HG03571 (cell line): ENCODE data around the gene KCNN1.
"Not testable (repeated sequence)": the region's sequence is repeated elsewhere in the genome, so short reads cannot be mapped to it uniquely, and the experiment has no call there.

Source experiments
- ATAC-seq: cut with Tn5 transposase; IDR thresholded peaks from one replicate; pipeline ENCODE4 v1.9.1; 2021; ENCODE audit not compliant: unreplicated experiment

The KCNN1 gene

DNA sequence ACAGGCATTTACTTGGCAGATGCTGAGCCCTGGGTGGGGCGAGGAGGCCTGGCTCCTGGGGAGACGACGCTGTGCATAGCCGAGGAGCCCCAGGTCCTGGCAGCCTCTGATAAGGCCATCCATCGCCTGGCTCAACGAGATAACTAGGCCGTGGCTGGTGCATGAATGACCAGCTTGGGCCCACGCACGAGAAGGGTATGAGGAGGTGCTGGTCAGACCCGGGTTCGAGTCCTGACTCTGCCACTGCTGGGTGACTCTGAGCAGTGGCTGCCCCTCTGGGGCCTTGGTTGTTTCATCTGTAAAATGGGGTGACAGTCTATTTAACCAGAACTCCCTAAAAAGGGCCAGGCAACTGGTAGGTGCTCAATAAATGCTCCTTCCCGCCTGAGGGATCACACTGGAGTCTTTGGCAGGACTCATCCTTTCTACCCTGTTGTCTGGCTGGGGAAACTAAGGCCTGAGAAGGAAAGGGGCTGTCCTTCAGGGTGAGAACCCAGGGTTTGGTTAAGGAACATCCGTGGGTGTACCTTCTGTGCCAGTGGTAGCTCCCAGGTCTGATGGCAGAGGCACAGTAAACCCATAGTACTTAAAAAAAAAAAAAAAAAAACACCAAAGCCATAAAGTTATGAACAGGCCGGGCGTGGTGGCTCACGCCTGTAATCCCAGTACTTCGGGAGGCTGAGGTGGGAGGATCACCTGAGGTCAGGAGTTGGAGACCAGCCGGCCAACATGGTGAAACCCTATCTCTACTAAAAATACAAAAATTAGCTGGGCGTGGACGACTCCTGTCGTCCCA is 33.0 kb downstream of the KCNN1 start:
- ATAC-seq: no peak

DNA sequence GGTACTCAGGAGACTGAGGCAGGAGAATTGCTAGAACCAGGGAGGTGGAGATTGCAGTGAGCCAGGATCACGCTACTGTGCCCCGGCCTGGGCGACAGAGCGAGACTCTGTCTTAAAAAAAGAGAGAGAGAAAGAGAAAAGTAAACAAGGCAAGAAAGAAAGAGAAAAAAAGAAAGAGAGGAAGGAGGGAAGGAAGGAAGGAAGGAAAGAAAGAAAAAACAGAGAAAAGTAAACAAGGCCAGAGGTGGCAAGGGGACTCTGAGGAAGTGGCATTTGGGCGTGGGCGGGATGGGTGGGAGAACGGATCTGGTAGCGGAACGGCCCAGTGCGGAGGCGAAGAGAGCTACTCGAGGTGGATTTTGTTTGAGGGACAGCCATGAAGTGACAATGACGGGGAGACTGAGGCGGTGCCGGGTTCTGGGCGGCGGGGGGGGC is 33.6 kb downstream of the KCNN1 start:
- no peak for ATAC-seq

DNA sequence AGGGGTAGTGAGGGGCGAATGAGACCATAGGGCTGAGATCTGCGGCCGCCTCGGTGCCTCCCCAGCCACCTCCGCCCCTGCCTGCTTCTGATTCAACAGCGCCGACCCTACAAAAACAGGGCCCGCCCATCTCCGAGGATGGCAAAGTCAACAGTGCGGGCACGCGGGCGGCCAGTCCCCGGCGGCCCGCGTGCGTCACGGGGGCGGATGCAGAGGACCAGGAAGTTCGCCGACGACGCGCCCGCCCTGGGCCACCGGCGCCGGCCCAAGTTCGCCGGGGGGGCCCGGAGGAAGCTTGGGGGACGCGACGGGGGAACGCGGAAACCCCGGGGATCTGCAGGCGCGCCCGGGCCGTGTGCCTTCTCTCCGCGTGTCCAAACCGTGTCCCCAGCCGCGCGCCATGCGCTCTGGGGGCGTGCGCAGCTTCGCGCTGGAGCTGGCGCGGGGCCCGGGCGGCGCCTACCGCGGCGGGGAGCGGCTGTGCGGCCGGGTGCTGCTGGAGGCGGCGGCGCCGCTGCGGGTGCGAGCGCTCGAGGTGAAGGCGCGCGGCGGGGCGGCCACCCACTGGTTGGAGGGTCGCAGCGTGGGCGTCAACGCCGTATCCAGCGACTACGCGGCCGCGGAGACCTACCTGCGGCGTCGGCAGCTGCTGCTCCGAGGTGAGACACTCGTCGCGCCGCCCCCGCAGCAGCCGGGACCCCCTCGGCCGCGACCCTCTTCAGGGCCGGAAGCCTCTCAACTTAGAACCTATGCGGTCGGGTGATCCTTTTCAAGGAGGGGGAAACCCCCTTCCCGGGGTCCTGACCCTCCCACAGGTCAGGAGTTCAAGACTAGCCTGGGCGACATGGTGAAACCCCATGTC is 34.2 kb downstream of the KCNN1 start:
- peak; percentile 63 for ATAC-seq

DNA sequence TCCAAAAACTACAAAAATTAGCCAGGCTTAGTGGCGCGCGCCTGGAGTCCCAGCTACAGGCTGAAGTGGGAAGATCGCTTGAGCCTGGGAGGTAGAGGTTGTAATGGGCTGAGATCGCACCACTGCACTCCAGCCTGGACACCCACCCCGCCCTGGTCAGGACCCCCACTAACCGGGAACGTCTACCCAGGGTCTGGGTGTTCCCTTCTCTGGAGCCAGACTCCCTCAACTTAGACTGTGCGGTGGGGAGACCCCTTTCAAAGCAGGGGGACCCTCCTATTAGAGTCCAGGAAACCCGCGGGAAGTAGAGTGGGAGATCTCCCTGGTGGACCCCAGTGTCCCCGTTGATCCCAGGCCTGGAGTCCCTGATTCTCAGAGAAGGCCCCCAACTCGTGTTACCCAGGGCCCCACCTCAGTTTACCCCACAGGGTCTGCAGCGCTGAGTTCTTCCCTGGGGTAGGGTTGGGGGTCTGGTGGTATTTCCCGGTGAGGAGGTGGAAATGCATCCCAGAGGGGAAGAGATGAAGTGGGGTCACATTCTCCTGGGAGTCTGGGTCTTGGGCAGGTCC is 35.0 kb downstream of the KCNN1 start:
- no peak for ATAC-seq

DNA sequence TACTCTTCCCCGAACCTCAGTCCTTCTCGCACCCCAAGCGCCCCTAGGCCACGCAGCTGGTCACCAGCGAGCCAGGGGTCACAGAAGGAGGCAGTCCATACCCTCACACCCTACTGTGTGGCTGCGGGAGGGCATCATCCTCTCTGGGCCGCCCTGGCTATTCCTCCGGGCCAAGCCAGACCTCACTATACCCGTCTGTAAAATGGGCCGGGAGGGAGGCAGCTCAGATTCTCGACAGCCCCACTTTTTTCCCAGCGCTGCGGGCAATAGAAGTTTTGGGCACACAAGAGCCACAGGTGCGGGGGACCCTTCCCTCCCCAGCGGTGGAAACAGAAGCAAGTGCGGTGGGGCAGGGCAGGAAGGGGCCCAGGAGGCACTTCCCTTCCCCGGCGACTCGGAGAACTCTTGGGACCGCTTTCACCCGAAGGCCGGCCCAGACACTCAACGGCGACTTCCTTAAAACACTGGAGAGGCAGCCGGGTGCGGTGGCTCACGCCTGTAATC is 35.5 kb downstream of the KCNN1 start:
- ATAC-seq: no peak

DNA sequence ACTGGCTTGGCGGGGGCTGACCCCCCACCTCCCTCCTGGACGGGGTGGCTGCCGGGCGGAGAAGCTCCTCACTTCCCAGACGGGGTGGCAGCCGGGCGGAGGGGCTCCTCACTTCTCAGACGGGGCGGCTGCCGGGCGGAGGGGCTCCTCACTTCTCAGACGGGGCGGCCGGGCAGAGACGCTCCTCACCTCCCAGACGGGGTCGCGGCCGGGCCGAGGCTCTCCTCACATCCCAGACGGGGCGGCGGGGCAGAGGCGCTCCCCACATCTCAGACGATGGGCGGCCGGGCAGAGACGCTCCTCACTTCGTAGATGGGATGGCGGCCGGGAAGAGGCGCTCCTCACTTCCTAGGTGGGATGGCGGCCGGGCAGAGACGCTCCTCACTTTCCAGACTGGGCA is 38.8 kb downstream of the KCNN1 start:
- not testable (repeated sequence) for ATAC-seq

DNA sequence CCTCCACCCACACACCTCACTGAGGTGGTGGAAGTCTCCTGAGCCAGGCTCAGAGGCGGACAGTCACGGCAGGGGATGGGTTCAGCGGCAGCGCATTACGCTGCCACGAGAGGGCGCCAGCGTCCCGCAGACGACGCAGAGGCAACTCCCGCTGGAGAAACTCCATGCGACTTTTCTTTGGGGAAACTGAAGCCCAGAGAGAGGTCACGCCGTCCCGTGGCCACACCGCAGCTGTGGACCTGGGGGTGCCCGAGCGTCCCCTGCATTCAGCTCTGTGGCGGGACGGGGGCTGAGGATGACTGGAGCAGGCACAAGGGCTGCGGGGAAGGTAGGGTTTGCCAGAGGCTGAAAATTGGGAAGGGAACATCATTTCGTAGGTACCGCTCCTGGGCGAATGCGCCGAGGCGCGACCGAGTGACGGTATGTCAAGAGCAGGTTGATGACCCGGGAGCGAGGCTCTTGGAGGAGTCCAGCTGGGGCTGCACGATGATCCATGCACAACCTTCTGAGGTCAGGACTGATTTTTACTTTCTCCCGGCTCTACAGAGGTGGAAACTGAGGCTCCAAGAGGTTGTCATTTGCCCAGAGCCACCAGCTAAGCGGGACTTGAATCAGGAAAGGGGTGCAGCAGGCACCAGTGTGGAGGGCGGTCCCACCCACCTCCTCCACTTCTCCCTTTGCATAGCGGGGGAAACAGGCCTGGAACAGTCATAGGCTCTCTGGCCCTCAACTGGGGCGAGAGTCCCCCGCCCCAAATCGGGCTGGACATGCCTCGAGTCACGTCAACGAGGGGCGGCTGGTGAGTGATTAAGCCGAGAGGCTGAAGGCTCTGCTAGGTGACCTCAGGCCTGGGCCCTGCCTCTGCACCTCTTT is 40.4 kb downstream of the KCNN1 start:
- ATAC-seq: peak; percentile 56

DNA sequence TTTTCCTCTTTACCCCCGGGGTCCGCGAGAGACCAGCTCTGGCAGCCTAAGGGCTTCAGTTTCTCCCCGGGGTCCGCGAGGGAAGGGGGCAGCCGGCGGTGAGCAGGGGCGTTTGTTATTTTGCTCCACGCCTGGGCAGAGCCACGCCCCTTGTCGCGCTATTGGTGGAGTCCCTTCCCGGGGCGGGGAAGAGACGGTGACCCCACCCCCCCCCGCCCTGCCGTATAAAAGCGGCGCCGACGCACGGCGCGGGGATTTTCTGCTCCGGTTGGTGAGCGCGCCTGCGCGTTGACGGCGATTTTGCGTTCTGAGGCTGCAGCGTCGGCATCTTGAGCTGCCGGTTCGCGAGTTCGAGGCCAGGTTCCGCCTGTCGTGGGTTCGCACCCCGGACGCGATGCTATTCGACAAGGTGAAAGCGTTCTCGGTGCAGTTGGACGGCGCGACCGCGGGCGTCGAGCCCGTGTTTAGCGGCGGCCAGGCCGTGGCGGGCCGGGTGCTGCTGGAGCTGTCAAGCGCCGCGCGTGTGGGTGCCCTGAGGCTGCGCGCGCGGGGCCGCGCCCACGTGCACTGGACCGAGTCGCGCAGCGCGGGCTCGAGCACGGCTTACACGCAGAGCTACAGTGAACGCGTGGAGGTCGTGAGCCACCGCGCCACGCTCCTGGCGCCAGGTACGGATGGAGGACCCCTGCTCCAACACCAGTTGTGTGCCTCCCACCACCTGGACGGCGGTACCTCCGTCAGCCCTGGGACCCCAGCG is 41.2 kb downstream of the KCNN1 start, which contains the start of gene ARRDC2:
ARRDC2 (plus strand) TSS at position 254 of the 757 bp plus-strand sequence; CDS start at position 395, 141 bp downstream.
- peak; percentile 39 for ATAC-seq

DNA sequence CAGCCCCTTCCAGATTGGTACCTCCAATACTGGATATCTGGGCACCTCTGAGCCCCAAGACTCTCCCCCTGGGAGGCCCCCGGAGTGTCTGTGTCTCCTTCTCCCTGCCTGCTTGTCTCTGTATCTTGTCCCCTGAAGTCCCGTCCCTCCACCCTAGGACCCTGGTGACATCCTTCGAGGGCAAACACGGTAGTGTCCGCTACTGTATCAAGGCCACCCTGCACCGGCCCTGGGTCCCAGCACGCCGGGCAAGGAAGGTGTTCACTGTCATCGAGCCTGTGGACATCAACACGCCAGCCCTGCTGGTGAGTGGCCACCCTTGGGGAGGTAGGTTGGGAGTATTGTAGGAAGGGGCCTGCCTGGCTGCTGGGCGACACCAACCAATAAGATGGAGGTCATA is 41.9 kb downstream of the KCNN1 start:
- no peak for ATAC-seq

DNA sequence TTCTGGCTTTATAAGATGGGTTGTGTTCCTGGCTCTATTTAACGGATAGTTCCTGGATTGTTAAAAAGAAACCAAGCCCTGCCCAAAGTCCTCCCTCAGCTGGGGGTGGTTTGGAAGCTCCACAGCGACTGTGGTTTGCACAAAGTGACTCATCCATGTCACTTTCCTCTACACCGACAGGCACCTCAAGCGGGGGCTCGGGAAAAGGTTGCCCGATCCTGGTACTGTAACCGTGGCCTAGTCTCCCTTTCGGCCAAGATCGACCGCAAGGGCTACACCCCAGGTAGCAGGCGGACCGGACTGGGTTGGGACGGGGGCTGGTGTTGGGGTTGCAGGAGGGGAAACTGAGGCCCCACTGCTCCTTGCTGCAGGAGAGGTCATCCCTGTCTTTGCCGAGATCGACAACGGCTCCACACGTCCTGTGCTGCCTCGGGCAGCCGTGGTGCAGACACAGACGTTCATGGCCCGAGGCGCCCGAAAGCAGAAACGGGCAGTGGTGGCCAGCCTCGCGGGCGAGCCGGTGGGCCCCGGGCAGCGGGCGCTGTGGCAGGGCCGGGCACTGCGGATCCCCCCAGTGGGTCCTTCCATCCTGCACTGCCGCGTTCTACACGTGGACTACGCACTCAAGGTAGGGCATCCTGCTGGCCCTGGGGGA is 42.6 kb downstream of the KCNN1 start:
- ATAC-seq: no peak

DNA sequence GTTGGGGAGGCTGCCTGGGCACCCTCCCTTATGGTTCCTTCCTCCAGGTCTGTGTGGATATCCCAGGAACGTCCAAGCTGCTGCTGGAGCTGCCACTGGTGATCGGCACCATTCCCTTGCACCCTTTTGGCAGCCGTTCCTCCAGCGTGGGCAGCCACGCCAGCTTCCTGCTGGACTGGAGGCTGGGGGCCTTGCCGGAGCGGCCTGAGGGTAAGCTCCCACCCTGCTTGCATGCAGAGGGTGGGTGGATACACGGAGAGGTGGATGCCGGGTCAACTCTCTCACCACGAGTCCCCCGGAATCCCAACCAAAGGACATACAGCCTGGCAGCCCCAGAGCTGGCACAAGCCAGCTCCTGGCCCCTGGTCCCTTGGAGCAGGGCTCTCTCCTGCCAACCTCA is 43.2 kb downstream of the KCNN1 start:
- ATAC-seq: no peak

DNA sequence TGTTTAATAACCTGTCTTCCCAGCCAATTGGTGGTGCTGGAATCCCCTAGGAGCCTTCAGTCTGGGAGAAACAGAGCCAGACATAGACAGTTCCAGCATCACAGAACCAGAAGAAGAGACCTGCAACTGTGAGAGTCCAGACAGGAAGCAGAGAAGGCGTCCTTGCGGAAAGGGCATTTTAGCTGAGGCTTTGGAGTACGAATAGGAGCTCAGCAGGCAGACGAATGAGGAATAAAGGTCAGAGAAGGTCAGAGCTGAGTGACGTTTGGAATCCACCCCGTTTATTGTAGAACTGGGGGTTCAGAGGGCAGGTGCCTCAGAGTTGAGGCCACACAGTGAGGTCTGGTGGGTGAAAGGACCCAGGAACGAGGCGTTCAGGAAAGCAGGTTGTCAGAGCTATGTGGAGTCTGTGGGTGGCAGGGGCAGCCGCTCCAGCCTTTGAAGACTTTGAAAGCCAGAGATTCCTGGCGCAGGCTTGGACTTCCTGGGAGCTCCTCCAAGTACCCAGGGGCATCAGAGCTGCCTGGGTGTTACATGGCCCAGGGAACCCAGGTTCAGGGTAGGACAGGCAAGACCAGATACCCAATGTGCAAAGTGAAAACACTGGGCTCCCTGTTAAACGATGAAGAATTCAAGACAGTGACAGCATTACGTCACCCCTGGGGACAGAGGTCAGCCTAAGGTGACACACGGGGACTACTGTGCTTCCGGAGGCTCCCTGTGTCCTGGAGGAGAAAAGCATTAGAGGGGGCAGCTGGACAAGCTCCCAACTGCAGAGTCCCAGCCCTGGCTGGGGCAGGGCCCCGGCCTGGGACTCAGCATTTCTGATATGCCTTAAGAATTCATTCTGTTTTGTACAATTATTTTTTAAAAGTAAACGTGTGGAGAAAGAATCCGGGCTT is 46.6 kb downstream of the KCNN1 start:
- ATAC-seq: no peak

DNA sequence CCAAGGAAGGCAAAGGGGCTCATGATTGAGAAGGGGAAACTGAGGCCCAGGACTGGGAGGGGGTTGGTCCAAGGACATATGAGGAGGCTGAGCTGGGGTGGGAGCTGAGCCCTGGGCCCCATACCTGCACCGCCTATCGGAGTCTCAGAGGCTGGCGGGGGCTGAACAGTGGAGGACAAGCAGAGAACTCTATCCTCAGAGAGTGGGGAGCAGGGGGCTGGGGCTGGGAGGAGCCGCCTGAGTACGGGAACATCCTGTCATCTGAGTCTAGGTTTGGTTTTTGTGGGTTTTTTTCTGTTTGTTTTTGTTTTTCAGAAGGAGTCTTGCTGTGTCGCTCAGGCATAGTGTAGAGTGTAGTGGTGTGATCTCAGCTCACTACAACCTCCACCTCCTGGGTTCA is 47.3 kb downstream of the KCNN1 start:
- ATAC-seq: no peak

DNA sequence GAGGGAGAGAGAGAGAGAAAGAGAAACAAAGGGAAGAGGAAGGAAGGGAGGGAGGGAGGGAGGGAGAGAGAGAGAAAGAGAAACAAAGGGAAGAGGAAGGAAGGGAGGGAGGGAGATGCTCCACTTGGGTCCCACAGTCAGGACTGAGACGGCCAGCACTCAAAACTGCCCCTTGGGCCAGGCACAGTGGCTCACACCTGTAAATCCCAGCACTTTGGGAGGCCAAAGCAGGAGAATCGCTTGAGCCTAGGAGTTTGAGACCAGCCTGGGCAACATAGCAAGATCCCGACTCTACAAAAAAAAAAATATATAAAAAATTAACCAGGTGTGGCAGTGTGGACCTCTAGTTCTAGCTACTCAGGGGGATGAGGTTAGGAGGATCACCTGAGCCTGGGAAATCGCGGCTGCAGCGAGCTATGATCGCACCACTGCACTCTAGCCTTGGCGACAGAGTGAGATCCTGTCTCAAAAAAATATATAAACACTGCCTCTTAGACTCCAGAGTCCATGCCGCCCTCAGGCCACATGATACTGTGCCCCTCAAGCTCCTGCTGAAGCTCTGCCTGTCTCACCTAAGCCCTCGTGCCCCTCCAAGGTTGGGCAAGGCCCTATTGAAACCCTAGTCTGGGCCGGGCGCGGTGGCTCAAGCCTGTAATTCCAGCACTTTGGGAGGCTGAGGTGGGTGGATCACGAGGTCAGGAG is 49.5 kb downstream of the KCNN1 start:
- no peak for ATAC-seq

DNA sequence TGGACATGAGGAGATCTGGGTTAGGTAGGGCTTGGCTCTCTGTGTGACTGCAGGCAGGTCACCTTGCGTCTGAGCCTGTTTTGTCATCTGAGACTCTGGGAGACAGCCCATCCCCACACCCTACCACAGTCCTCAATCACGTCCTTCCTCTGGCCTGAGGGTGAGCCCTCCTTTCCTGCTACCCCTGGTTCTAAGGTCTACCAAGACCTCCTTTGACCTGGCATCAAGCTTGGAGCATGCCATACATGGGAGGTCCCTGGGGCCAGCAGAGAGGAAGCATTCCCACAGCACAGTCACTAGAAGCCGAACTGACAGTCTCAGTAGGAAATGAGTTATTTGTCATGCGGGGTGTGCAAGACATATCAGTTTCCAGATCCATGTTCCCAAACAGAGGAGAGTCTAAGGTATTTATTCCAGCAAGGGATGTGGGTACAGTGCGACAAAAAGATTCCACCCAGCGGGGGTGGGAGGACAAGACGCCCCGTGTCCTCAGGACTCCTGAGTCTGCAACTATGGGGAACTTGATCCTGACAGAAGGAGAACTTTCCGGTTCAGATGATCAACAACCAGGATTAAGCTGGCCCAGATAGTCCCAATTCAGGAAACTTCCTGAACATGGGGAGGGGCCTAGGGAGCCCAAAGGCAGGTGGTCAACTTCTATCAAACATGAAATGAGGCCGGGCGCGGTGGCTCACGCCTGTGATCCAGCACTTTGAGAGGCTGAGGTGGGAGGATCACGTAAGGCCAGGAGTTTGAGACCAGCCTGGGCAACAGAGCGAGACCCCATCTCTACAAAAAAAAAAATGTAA is 50.6 kb downstream of the KCNN1 start:
- no peak for ATAC-seq

DNA sequence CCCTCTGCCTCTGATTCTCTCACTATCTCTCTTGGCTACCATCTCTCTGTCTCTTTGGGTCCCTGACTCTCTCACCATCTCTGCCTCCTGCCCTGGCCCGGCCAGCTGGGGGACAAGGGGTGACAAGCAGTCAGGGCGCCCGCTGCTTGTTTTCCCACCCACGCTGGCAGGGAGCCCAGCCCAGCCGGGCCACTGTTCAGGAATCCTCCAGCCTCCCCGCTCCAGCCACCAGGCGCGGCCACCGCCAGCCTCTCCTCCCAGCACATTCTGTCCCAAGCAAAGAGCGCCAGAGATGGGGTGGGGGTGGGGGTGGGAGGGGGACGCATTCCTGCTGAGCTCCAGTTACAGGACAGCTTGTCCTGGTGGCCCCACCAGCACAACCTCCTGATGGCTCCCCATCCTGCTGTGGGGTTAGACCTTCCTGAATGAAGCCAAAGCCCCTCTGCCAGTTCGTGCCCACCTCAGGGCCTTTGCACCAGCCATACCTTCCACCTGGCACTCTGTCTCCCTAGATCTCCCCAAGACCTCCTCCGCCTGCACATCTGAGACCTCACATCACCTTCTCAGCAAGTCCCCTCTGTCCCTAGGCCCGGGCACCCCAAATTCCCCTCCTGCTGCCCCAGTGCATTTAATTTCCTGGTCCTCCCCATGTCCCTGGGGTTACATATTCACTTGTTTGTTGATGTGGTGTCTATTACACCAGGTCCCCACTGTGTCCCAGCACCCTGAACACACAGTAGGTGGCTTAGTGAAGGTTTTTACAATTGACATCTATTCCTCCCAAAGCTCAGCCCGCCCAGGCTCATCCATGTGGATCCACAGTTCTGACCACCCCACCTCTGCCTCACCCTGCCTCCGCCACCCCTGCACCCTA is 53.5 kb downstream of the KCNN1 start:
- ATAC-seq: no peak
